MCF 10A (cell line): ENCODE results near the gene PPP1R2B. TPM values are rescaled to one million over a fixed set of nuclear protein-coding genes. Genes with fewer than 3 reads are reported as not detected.

Experiments
- BruUV-seq: library from RNA; stranded (reverse); fragments of 400-500 nt; replicated peaks from 2 replicates; lab custom pipeline; 2021; lab: Mats Ljungman, UMichigan
- CTCF ChIA-PET: fragments of 300-600 bp; sonication (Branson Sonifier 250); formaldehyde crosslinking; extraction: SDS; loops from one replicate; lab custom pipeline; 2021; ENCODE audit warnings: antibody characterized with exemption, inconsistent platforms; lab: Yijun Ruan, JAX
- POLR2A ChIA-PET: fragments of 300-600, 350-650 bp; sonication (Branson Sonifier 250); formaldehyde crosslinking; extraction: SDS; loops from one replicate; lab custom pipeline; 2020; ENCODE audit warnings: antibody characterized with exemption, inconsistent platforms; lab: Yijun Ruan, JAX
- DNase-seq: peaks from one replicate; pipeline ENCODE4 v3.0.0-alpha.2; 2018; ENCODE audit not compliant: unreplicated experiment
- H3K27ac Mint-ChIP-seq: one replicate; pipeline ENCODE4 v1.8.0; 2022; ENCODE audit warnings: mild to moderate bottlenecking, low read depth, mixed read lengths; ENCODE audit not compliant: unreplicated experiment
- H3K27me3 Mint-ChIP-seq: one replicate; pipeline ENCODE4 v1.8.0; 2022; ENCODE audit warnings: mixed read lengths; ENCODE audit not compliant: insufficient read depth, unreplicated experiment
- H3K36me3 Mint-ChIP-seq: one replicate; pipeline ENCODE4 v1.8.0; 2022; ENCODE audit warnings: mild to moderate bottlenecking, moderate library complexity, mixed read lengths; ENCODE audit not compliant: insufficient read depth, unreplicated experiment
- H3K4me1 Mint-ChIP-seq: one replicate; pipeline ENCODE4 v1.8.0; 2022; ENCODE audit warnings: mixed read lengths; ENCODE audit not compliant: insufficient read depth, unreplicated experiment
- H3K4me3 Mint-ChIP-seq: one replicate; pipeline ENCODE4 v1.8.0; 2022; ENCODE audit warnings: mild to moderate bottlenecking, moderate library complexity, mixed read lengths; ENCODE audit not compliant: unreplicated experiment
- H3K9me3 Mint-ChIP-seq: one replicate; pipeline ENCODE4 v1.8.0; 2022; ENCODE audit warnings: mixed read lengths; ENCODE audit not compliant: unreplicated experiment
- intact Hi-C: fragments of 100-400 bp; cut with micrococcal nuclease; formaldehyde crosslinking; loops from 2 replicates; pipeline ENCODE4 v1.14.1; 2022
- total RNA-seq: library from RNA; stranded (reverse); gene quantifications from 2 replicates; pipeline ENCODE4 v1.2.3, GENCODE V29; 2022
- TF ChIP-seq, protein P1 (sequence below): fragments of 200-600 bp; IDR thresholded peaks from one replicate; pipeline ENCODE4 v1.8.0; 2022; ENCODE audit warnings: antibody characterized with exemption, mild to moderate bottlenecking; ENCODE audit not compliant: unreplicated experiment

The PPP1R2B gene
- total RNA-seq, 1 experiment from 2014 or later = not detected

- TF ChIP-seq, protein P1, sequence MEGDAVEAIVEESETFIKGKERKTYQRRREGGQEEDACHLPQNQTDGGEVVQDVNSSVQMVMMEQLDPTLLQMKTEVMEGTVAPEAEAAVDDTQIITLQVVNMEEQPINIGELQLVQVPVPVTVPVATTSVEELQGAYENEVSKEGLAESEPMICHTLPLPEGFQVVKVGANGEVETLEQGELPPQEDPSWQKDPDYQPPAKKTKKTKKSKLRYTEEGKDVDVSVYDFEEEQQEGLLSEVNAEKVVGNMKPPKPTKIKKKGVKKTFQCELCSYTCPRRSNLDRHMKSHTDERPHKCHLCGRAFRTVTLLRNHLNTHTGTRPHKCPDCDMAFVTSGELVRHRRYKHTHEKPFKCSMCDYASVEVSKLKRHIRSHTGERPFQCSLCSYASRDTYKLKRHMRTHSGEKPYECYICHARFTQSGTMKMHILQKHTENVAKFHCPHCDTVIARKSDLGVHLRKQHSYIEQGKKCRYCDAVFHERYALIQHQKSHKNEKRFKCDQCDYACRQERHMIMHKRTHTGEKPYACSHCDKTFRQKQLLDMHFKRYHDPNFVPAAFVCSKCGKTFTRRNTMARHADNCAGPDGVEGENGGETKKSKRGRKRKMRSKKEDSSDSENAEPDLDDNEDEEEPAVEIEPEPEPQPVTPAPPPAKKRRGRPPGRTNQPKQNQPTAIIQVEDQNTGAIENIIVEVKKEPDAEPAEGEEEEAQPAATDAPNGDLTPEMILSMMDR = no peak
- Mint-ChIP-seq H3K27ac (no peak overlapping the region), H3K4me3 (no peak overlapping the region), H3K27me3 (no peaks in the 10 kb centered on the region), H3K36me3 (no peaks in the 10 kb centered on the region), H3K9me3 (no peaks in the 10 kb centered on the region), H3K4me1 (no peaks in the 10 kb centered on the region)
- no TSS peak for BruUV-seq
- no peak for DNase-seq
- CTCF ChIA-PET = interaction anchor here (0.7 to 8.7 kb wide), 3 partner anchors 8 to 869 kb away, joined by 3 to 92 read pairs (median 20); no protein-coding TSS in a partner anchor
- intact Hi-C loops = no loop called here
- POLR2A ChIA-PET = no interaction called here
Measured at GRCh38 chr5:156812959-156813358, 37.1 kb upstream of the PPP1R2B start.

DNA sequence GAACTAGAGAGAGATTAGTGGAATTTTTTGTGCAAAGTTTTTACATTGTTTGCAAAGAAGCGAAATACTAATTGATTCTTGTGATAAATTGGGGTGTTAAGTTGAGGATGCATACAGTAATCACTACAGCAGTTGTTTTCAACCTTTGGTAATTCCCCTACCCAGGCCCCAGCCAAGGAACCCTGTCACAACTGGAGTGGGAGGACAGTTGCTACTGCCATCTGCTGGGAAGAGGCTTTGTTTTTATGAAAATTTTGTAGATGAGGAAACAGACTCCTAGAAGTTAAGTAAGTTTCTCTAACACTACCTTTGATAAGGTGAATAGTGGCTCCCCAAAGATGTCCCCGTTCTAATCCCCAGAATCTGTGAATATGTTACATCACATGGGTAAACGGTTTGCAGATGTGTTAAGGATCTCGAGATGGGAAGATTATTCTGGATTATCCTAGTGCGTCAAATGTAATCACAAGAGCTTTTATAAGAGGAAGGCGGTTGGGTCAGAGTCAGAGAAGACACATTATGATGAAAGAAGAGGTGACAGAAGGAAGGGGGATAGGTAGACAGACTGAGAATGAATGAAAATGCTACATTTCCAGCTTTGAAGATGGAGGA lies 34.0 kb upstream of the PPP1R2B start:
- Mint-ChIP-seq H3K9me3 (no peaks in the 10 kb centered on the region), H3K27me3 (no peaks in the 10 kb centered on the region), H3K27ac (no peak overlapping the region), H3K4me3 (no peak overlapping the region), H3K4me1 (no peaks in the 10 kb centered on the region), H3K36me3 (no peaks in the 10 kb centered on the region)
- ChIA-PET POLR2A (interaction anchor here (1.0 kb wide), 1 partner anchor 872 kb away, joined by 3 read pairs; no protein-coding TSS in a partner anchor), CTCF (interaction anchor here (0.6 to 8.7 kb wide), 50 partner anchors 8 to 1848 kb away, joined by 3 to 92 read pairs (median 4); no protein-coding TSS in a partner anchor)
- BruUV-seq = no TSS peak
- intact Hi-C loops = loop anchor here (1.0 to 5.0 kb wide), 6 partner anchors 341 to 1677 kb away; no protein-coding TSS in a partner anchor
- TF ChIP-seq, protein P1 = peak; percentile 69
- DNase-seq = peak; percentile 8

DNA sequence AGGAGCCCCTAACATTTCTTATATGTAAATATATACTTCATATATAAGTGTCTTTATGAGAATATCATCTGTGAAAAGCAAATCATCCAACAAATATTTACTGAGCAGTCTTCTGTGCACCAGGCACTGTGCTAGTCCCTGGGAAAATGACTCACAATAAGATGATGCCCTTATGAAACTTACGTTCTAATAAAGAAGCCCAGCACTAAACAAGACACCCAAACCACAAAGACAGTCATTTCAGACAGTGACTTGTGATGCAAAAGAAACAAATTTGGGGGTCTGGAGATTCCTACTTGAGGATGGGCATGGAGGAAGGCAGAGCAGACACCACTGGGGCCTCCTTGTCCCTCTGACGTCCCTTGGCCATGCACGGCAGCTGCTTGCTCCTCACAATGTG lies 30.6 kb upstream of the PPP1R2B start:
- no peaks in the 10 kb centered on the region for H3K4me1 Mint-ChIP-seq
- POLR2A ChIA-PET = no interaction called here
- no TSS peak for BruUV-seq
- no peaks in the 10 kb centered on the region for H3K27me3 Mint-ChIP-seq
- intact Hi-C loops = loop anchor here (5.0 kb wide), 1 partner anchor 717 kb away; no protein-coding TSS in a partner anchor
- CTCF ChIA-PET = interaction anchor here (1.2 kb wide), 1 partner anchor 876 kb away, joined by 10 read pairs; no protein-coding TSS in a partner anchor
- H3K27ac Mint-ChIP-seq = no peak overlapping the region
- no peaks in the 10 kb centered on the region for H3K36me3 Mint-ChIP-seq
- H3K4me3 Mint-ChIP-seq = no peak overlapping the region
- no peak for DNase-seq
- H3K9me3 Mint-ChIP-seq = no peaks in the 10 kb centered on the region
- TF ChIP-seq, protein P1 = no peak

DNA sequence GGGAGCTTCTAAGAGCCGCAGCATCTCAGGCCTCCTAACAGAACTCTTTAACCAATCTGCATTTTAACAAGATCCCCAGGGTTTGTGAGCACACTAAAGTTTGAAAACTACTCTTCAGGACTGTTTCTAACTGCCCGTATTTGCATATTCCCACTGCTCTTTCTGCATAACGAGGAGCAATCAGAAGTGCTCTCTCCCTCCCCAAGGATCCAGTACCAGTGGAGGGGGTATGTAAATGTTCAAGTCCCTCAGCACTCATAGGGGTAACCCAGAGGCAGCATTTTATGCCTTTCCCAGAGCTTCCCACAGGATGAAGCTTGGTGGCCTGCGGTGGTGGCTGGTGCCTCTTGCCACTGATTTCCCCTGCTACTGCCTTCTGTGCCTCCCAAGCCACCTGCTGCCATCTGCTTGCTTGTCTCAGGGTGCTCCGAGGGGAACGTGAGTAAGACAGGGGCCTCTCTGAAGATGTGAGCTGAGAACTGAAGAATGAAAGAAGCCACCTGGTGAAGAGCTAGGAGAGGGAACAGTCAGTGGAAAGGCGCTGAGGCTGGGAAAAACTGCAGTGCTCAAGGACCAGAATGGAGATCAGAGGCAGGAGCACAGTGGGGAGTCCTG lies 30.0 kb upstream of the PPP1R2B start:
- intact Hi-C loops = loop anchor here (5.0 kb wide), 1 partner anchor 718 kb away; no protein-coding TSS in a partner anchor
- ChIA-PET CTCF (interaction anchor here (0.7 to 1.2 kb wide), 4 partner anchors 16 to 1848 kb away, joined by 3 to 10 read pairs (median 3); no protein-coding TSS in a partner anchor), POLR2A (no interaction called here)
- no peaks in the 10 kb centered on the region for H3K27me3 Mint-ChIP-seq
- no peak overlapping the region for H3K27ac Mint-ChIP-seq
- no peak for DNase-seq
- H3K9me3 Mint-ChIP-seq = no peaks in the 10 kb centered on the region
- TF ChIP-seq, protein P1 = no peak
- H3K36me3 Mint-ChIP-seq = no peaks in the 10 kb centered on the region
- no TSS peak for BruUV-seq
- H3K4me3 Mint-ChIP-seq = no peak overlapping the region
- H3K4me1 Mint-ChIP-seq = no peaks in the 10 kb centered on the region
